Prostate gland (tissue), 2 donors: ENCODE measurements around the gene MIOX. TPM values are rescaled to one million over a fixed set of nuclear protein-coding genes. Genes with fewer than 3 reads are reported as not detected.

Experiments used
- DNase-seq: peaks from one replicate; pipeline ENCODE4 v3.0.0-alpha.2; 2019; ENCODE audit warnings: low spot score
- H3K27ac ChIP-seq, 2 donors: fragments of 200-600 bp; sonication (generic); 2 replicates each; pipeline ENCODE4 v1.5.1; 2017 to 2019
- H3K27me3 ChIP-seq: fragments of 200-600 bp; sonication (generic); replicated peaks from 2 replicates; pipeline ENCODE4 v1.5.1; 2019; ENCODE audit not compliant: insufficient read depth
- H3K36me3 ChIP-seq, 2 donors: fragments of 200-600 bp; sonication (generic); 1 replicate in 1 of 2; 2 replicates in 1 of 2; pipeline versions ENCODE4 v1.5.1 to v1.8.1; 2017 to 2019
- H3K4me1 ChIP-seq: fragments of 200-600 bp; sonication (generic); replicated peaks from 2 replicates; pipeline ENCODE4 v1.5.1; 2019
- H3K4me3 ChIP-seq, 2 donors: fragments of 200-600 bp; sonication (generic); 2 replicates each; pipeline ENCODE4 v1.5.1; 2017 to 2019
- H3K9me3 ChIP-seq: fragments of 200-600 bp; sonication (generic); 2 replicates; pipeline ENCODE4 v1.5.1; 2017
- POLR2A ChIP-seq: fragments of 450-650 bp; IDR thresholded peaks from one replicate; pipeline ENCODE4 v1.6.1; 2016; ENCODE audit warnings: antibody characterized with exemption, mild to moderate bottlenecking
- POLR2AphosphoS5 ChIP-seq: sonication (generic); formaldehyde crosslinking; IDR thresholded peaks from one replicate; pipeline ENCODE4 v1.6.1; 2017; ENCODE audit warnings: antibody characterized with exemption
- WGBS: methylation state at CpG from one replicate; pipeline ENCODE4 v1.1.5; 2018; 5-methylcytosine and 5-hydroxymethylcytosine counted together
- intact Hi-C: fragments of 100-400 bp; cut with DNase I; formaldehyde crosslinking; loops from one replicate; pipeline ENCODE4 v1.14.2; 2022
- total RNA-seq, 2 donors: library from RNA; depleted of rRNA; stranded (reverse); fragments of >200 nt; gene quantifications; one replicate each; pipeline ENCODE4 v1.1.0, GENCODE V29; 2016
- TF ChIP-seq, protein P1 (sequence below), 4 experiments: fragments of 200-600 bp in 2 of 4; fragments of 450-650 bp in 2 of 4; sonication (generic) in 2 of 4; IDR thresholded peaks; 1 replicate in 3 of 4; 2 replicates in 1 of 4; pipeline ENCODE4 v1.5.1; 2016 to 2019; ENCODE audit warnings: antibody characterized with exemption in 4 of 4, mild to moderate bottlenecking in 2 of 4, moderate library complexity in 2 of 4

The MIOX gene
- total RNA-seq, 2 donors from 2014 or later, result not detected

DNA sequence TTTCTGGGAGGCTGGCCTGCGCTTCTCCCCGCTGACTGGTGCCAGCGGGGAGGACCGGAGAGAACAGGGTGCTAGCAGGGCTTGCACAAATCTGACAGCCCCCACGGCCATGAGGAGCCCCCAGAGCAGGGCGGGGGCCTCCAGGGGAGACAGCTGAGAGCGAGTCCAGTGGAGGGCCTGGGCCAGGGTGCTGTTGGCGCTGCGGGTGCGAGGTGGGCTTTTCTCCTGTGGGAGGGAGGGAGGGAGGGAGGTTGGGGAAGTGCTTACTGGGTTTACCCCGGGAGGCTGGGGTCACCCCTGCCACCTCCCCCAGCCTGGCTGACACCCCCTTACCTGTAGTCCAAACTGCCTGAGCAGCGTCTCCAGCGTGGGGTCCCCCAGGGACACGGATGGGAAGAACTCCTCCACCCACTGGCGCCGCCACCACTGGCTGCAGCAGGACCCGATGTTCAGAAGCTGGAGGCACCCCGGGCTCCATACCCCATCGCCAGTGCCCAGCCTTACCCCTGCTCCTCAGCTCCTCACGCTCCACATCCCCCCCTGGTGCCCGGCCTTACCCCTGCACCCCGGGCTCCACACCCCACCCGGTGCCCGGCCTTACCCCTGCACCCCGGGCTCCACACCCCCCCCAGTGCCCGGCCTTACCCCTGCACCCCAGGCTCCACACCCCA, 17.0 kb downstream of the MIOX start:
- intact Hi-C loops, result no loop called here
- DNase-seq, result no peak

DNA sequence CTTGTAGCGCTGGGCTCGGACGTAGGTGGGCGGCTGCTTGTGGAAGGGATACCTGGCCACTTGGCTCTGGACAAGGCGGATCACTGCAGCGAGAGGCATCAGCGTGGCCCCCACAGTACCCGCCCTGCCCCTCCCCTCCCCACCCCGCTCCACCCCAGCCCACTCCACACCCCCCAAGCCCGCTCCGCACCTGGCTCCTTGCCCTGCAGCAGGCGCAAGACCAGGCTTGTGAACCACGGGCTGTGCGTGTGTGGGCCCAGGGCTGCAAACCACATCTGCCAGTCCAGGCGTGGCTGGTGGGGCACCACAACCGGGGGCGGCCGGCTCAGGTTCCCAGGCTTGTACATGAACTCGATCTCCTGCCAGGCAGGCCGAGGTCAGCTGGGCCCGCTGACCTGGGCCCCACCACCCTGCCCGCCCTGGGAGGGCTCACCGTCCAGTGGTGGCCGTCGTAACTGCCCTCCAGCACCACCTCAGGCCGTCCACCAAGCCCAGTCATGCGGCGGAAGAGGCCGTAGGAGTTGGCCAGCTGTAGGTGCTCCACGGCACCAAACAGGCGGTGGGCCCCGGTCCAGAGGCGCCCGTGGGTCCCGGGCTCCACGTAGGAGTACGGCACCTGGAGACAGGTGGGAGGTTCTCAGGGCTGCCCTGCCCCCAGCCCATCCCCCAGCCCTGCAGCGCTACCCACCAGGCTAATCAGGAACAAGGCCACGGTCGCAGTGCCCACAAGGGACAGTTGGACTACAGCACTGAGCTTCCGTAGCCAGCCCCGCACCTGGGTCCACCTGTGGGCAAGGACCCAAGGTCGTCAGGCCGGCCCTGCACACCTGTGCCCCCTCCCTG, 17.9 kb downstream of the MIOX start:
- peaks cover 0 to 14% of the 10 kb centered on the region in 2 donors for H3K36me3 ChIP-seq
- TF ChIP-seq, protein P1, sequence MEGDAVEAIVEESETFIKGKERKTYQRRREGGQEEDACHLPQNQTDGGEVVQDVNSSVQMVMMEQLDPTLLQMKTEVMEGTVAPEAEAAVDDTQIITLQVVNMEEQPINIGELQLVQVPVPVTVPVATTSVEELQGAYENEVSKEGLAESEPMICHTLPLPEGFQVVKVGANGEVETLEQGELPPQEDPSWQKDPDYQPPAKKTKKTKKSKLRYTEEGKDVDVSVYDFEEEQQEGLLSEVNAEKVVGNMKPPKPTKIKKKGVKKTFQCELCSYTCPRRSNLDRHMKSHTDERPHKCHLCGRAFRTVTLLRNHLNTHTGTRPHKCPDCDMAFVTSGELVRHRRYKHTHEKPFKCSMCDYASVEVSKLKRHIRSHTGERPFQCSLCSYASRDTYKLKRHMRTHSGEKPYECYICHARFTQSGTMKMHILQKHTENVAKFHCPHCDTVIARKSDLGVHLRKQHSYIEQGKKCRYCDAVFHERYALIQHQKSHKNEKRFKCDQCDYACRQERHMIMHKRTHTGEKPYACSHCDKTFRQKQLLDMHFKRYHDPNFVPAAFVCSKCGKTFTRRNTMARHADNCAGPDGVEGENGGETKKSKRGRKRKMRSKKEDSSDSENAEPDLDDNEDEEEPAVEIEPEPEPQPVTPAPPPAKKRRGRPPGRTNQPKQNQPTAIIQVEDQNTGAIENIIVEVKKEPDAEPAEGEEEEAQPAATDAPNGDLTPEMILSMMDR (IDR thresholded peaks at IDR 0.05), result no peak
- TF ChIP-seq POLR2AphosphoS5 (no peak), POLR2A (no peak)
- H3K4me1 ChIP-seq, result peaks cover 14% of the 10 kb centered on the region
- DNase-seq, result no peak
- intact Hi-C loops, result no loop called here
- no peak overlapping the region for H3K4me3 ChIP-seq
- no peaks in the 10 kb centered on the region for H3K27me3 ChIP-seq
- no peak overlapping the region for H3K27ac ChIP-seq
- WGBS, result 58% methylated on average over 40 of the region's 44 CpGs
- H3K9me3 ChIP-seq, result no peaks in the 10 kb centered on the region

More for the DNA sequence above, 17.0 kb downstream of the MIOX start:
- Histone ChIP-seq H3K36me3 (peaks cover 0 to 14% of the 10 kb centered on the region in 2 donors), H3K9me3 (no peaks in the 10 kb centered on the region), H3K27me3 (no peaks in the 10 kb centered on the region), H3K4me1 (peaks cover 11% of the 10 kb centered on the region), H3K4me3 (no peak overlapping the region), H3K27ac (no peak overlapping the region)
- 83% methylated on average over 22 of the region's 26 CpGs for WGBS
- TF ChIP-seq, protein P1 (IDR thresholded peaks at IDR 0.05), result no peak
- no peak for TF ChIP-seq POLR2A
- no peak for TF ChIP-seq POLR2AphosphoS5

DNA sequence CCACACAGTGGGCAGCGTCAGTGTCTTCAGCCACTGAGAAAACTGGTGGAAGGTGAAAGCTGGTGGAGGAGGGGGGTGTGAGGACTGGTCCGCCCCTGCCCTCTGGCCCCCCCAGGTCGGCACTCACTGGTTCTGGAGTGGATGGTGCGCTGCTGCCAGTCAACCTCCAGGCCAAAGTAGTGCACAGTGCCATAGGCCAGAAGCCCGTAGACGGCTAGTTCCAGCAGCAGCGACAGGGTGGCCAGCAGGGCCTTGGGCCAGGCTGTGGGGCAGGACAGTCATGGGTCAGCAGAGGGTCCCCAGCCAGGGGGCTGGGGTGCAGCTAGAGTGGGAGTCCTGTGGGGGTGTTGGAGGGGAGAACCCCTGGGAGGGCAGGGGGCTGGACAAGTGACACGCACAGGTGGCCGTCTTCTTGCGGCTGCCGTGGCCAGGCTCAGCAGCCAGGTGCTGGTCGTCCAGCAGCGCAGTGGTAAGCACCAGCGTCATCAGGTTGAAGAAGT, 18.7 kb downstream of the MIOX start:
- Histone ChIP-seq H3K4me3 (no peak overlapping the region), H3K27ac (no peak overlapping the region), H3K27me3 (no peaks in the 10 kb centered on the region), H3K36me3 (peaks cover 0 to 14% of the 10 kb centered on the region in 2 donors), H3K9me3 (no peaks in the 10 kb centered on the region), H3K4me1 (peaks cover 14% of the 10 kb centered on the region)
- no peak for DNase-seq
- intact Hi-C loops, result no loop called here
- TF ChIP-seq POLR2A, result no peak
- TF ChIP-seq, protein P1 (IDR thresholded peaks at IDR 0.05), result no peak
- no peak for TF ChIP-seq POLR2AphosphoS5
- 72% methylated on average over 3 of the region's 14 CpGs for WGBS

DNA sequence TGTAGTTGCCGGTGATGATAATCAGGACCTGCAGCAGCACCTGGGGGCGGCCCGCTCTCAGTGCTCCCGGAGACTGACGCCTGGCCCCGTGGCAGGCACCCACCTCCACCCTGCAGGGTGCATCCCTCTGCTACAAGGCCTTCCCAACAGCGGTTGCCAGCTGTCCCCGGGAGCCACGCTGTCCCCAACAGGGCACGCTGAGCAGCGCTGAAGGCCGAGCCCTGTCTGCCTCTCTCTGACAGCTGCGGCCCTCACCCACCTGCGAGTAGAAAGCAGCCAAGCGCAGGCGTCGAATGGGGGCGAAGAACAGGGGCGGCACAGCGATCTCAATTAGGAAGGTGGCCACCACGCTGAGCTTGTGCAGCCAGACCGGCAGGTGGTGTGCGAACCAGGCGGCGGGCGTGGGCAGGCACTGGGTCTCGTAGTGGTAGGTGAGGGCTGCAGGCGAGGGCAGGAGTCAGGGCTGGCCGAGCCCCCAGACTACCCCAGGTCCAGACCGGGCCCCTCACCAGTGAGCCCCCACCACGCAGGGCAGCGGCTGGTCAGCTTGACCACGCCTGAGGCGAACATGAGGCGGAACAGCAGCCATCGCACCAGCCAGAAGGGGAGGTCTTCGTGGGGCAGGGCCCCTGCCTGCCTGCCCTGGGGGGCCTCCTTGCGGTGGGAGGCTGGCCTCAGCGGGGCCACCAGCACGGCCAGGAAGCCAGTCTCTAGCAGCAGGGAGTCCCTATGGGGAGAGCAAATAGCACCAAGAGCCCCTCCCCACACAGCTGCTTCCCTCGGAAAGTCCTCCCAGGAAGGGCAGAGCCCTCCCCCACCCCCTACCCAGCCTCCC, 19.3 kb downstream of the MIOX start:
- 85% methylated on average over 28 of the region's 41 CpGs for WGBS
- Histone ChIP-seq H3K9me3 (no peaks in the 10 kb centered on the region), H3K4me1 (peaks cover 14% of the 10 kb centered on the region), H3K36me3 (peaks cover 0 to 14% of the 10 kb centered on the region in 2 donors), H3K4me3 (peak overlapping the region in 1 of 2 donors; percentile 85), H3K27me3 (no peaks in the 10 kb centered on the region), H3K27ac (no peak overlapping the region)
- no peak for TF ChIP-seq POLR2AphosphoS5
- TF ChIP-seq, protein P1 (IDR thresholded peaks at IDR 0.05), result no peak
- TF ChIP-seq POLR2A, result no peak
- intact Hi-C loops, result no loop called here
- no peak for DNase-seq
